Body of pancreas (tissue), 4 donors: Measurements from ENCODE around the gene PCSK4.

Experiments used
- POLR2A ChIP-seq, 3 donors: fragments of 450-650 bp; IDR thresholded peaks; one replicate each; pipeline ENCODE4 v1.6.1; 2016; ENCODE audit warnings: antibody characterized with exemption in 3 of 3, mild to moderate bottlenecking in 2 of 3
- TF ChIP-seq, protein P1 (sequence below), 7 experiments: fragments of 450-650 bp in 4 of 7; fragments of 200-600 bp in 3 of 7; sonication (generic) in 3 of 7; IDR thresholded peaks; one replicate each; pipeline ENCODE4 v1.5.1; 2016 to 2019; ENCODE audit warnings: antibody characterized with exemption in 7 of 7

- TF ChIP-seq, protein P1, sequence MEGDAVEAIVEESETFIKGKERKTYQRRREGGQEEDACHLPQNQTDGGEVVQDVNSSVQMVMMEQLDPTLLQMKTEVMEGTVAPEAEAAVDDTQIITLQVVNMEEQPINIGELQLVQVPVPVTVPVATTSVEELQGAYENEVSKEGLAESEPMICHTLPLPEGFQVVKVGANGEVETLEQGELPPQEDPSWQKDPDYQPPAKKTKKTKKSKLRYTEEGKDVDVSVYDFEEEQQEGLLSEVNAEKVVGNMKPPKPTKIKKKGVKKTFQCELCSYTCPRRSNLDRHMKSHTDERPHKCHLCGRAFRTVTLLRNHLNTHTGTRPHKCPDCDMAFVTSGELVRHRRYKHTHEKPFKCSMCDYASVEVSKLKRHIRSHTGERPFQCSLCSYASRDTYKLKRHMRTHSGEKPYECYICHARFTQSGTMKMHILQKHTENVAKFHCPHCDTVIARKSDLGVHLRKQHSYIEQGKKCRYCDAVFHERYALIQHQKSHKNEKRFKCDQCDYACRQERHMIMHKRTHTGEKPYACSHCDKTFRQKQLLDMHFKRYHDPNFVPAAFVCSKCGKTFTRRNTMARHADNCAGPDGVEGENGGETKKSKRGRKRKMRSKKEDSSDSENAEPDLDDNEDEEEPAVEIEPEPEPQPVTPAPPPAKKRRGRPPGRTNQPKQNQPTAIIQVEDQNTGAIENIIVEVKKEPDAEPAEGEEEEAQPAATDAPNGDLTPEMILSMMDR (IDR thresholded peaks at IDR 0.05) = no peak
- TF ChIP-seq POLR2A (IDR thresholded peaks at IDR 0.05) = no peak
These were observed 5.1 kb upstream of the PCSK4 start for GRCh38 chr19:1495051-1495798.
